K562 (cell line): ENCODE measurements around the gene GDF15.

ENCODE experiments used
- CREB1 ChIP-seq, 2 experiments: sonication (generic) in 1 of 2; formaldehyde crosslinking in 1 of 2; IDR thresholded peaks; 2 replicates each; pipeline versions ENCODE4 v1.6.1 to v1.8.0; 2012 to 2022; ENCODE audit warnings: inconsistent platforms in 1 of 2, mild to moderate bottlenecking in 1 of 2, missing genetic modification reagents in 1 of 2, moderate library complexity in 1 of 2
- CTCF ChIP-seq, 3 experiments: IDR thresholded peaks in 2 of 3; conservative IDR thresholded peaks in 1 of 3; 2 replicates each; pipeline ENCODE4 v1.5.1; 2011 to 2012; ENCODE audit warnings: low read length in 3 of 3, mild to moderate bottlenecking in 3 of 3, control low read depth in 2 of 3, improper control_type of control experiment in 1 of 3, inconsistent platforms in 1 of 3, low read depth in 1 of 3, mixed read lengths in 1 of 3, moderate library complexity in 1 of 3; ENCODE audit not compliant: insufficient read depth in 2 of 3
- GATA2 ChIP-seq: sonication (generic); formaldehyde crosslinking; IDR thresholded peaks from 2 replicates; pipeline ENCODE4 v1.4.0; 2020; ENCODE audit warnings: mild to moderate bottlenecking, missing genetic modification reagents
- JUND ChIP-seq, 2 experiments: IDR thresholded peaks; 2 replicates in 1 of 2; 3 replicates in 1 of 2; pipeline ENCODE4 v1.6.1; 2011; ENCODE audit warnings: borderline replicate concordance in 2 of 2, low read depth in 2 of 2, low read length in 2 of 2, improper control_type of control experiment in 1 of 2, missing biosample characterization in 1 of 2, missing genetic modification characterization in 1 of 2, missing genetic modification reagents in 1 of 2
- MAX ChIP-seq: sonication (generic); formaldehyde crosslinking; IDR thresholded peaks from 2 replicates; pipeline ENCODE4 v1.9.0; 2022; ENCODE audit warnings: mild to moderate bottlenecking, missing genetic modification reagents
- NR4A1 ChIP-seq, 2 experiments: fragments of 250-450 bp in 1 of 2; fragments of 450-650 bp in 1 of 2; sonication (Bioruptor Pico) in 1 of 2; IDR thresholded peaks; 2 replicates each; pipeline versions ENCODE4 v1.4.0 to v1.6.1; 2016 to 2020; ENCODE audit warnings: mild to moderate bottlenecking in 2 of 2, missing compliant biosample characterization in 1 of 2, missing genetic modification characterization in 1 of 2, moderate library complexity in 1 of 2
- SNIP1 ChIP-seq: fragments of 450-650 bp; IDR thresholded peaks from 2 replicates; pipeline ENCODE4 v1.7.1; 2017; ENCODE audit warnings: low read depth, mild to moderate bottlenecking
- SRF ChIP-seq, 2 experiments: fragments of 250-450, 450-650 bp in 1 of 2; sonication (Bioruptor Pico) in 1 of 2; sonication (generic) in 1 of 2; formaldehyde crosslinking; IDR thresholded peaks; 2 replicates each; pipeline versions ENCODE4 v1.5.0 to v1.5.1; 2020 to 2022; ENCODE audit warnings: mild to moderate bottlenecking in 1 of 2, missing genetic modification reagents in 1 of 2
- ZBTB8A ChIP-seq: fragments of 450-650 bp; IDR thresholded peaks from 2 replicates; pipeline ENCODE4 v1.6.1; 2018; ENCODE audit warnings: mild to moderate bottlenecking, moderate library complexity; ENCODE audit not compliant: partially characterized antibody
- ZNF24 ChIP-seq: fragments of 450-650 bp; IDR thresholded peaks from 2 replicates; pipeline ENCODE4 v1.6.1; 2016

GRCh38 chr19:18419195-18419698 lies 33.3 kb downstream of the GDF15 start, which contains the start of gene SSBP4:
- TF ChIP-seq SNIP1 (no peak), SRF (CRISPR knock-in tag; IDR thresholded peaks at IDR 0.05) (no peak), JUND (IDR thresholded peaks at IDR 0.05; ENCODE audit: borderline replicate concordance, low read depth, low read length) (peak; percentile 63; the same call in 1 of the 2 replicates), JUND (tag; IDR thresholded peaks at IDR 0.05; ENCODE audit: borderline replicate concordance, low read depth, low read length) (no peak), NR4A1 (CRISPR knock-in tag; IDR thresholded peaks at IDR 0.05) (no peak), NR4A1 (tag; IDR thresholded peaks at IDR 0.05) (no peak), ZNF24 (peak; percentile 11; the same call in 1 of the 2 replicates), CTCF (IDR thresholded peaks at IDR 0.05 in 2 of 3, conservative IDR thresholded peaks at IDR 0.05 in 1 of 3; ENCODE audit: insufficient read depth in 2 of 3, low read depth in 1 of 3, low read length in 3 of 3) (peak; percentile 17 to 95 (median 66); a peak in 4 of 6 replicates), MAX (CRISPR knock-in tag) (peak; percentile 92), GATA2 (CRISPR knock-in tag) (no peak), CREB1 (IDR thresholded peaks at IDR 0.05) (no peak), CREB1 (CRISPR knock-in tag; IDR thresholded peaks at IDR 0.05) (0 out of 2 replicates have a peak, but pooled peaks have one; percentile 10), ZBTB8A (no peak)
